Umbilical cord (tissue), 2 donors: Measurements from ENCODE around the gene SRMS. TPM values are rescaled to one million over a fixed set of nuclear protein-coding genes. Genes with fewer than 3 reads are reported as not detected.
"Not testable (repeated sequence)": the region's sequence is repeated elsewhere in the genome, so short reads cannot be mapped to it uniquely, and the experiment has no call there.

Experiments
- DNase-seq: peaks from one replicate; pipeline ENCODE4 v3.0.0-alpha.2; 2015; ENCODE audit warnings: low spot score
- total RNA-seq: library from RNA; depleted of rRNA; stranded (reverse); fragments of >200 nt; gene quantifications from one replicate; pipeline ENCODE4 v1.2.3, GENCODE V29; 2014; ENCODE audit warnings: low replicate concordance; ENCODE audit not compliant: insufficient read depth

The SRMS gene
- total RNA-seq, 1 donor from 2014 or later, result not detected

DNA sequence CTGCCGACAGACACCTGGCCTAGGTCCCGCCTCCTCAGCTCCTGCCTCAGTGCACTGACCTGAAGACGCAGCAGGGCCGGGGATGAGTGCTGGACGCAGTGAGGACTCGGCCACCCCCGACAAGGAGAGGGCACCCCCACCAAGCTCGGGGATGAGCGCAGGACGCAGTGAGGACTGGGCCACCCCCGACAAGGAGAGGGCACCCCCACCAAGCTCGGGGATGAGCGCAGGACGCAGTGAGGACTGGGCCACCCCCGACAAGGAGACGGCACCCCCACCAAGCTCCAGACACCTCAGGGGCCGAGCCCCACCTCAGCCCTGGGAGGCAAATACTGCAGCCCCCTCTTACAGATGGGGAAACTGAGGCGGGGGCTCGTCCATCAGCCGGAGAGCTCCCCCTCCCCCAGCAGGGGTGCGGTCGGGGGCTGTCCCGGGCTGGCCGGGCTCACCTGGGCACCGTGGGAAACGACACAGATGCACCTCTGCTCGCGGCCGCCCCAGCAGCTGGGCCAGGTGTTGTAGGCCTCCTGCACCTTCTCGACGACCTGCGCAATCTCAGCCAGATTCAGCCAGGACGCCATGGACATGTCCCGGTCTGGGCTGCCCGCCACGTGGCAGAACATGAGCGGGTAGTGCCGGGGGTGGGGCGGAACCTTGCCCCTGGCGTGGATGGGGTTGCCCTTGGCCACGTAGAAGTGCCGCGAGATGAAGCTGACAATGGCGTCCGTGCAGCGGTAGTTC, 19.0 kb upstream of the SRMS start:
- no peak for DNase-seq

DNA sequence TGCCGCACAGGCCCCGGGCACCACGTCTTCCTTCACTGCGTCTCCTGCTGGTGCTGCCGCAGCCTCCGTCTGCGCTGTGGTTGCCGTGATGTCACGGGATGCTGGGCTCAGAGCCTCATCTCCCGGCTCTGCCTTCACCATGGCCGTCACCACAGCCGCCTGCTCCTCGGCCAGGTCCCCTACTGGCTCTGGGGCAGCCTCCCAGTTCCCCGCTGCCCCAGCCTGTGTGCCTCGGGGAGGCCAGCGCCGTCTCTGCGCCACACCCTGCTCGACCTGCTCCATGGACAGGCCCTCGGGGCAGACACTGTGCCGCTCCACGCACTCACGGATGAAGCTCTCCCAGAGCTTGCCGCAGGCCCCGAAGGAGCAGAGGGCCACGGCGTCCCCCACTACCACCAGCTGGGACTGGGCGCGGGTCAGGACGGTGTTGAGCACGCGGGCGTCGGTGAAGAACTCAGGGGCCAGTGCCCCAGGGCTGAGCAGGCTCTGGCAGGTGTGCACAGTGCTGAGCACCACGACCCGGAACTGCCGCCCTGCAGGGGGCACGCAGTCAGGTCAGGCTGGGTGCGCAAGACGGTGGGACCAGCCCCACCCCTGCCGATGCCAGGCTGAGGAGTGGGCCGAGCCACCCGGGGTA, 18.3 kb upstream of the SRMS start:
- no peak for DNase-seq

DNA sequence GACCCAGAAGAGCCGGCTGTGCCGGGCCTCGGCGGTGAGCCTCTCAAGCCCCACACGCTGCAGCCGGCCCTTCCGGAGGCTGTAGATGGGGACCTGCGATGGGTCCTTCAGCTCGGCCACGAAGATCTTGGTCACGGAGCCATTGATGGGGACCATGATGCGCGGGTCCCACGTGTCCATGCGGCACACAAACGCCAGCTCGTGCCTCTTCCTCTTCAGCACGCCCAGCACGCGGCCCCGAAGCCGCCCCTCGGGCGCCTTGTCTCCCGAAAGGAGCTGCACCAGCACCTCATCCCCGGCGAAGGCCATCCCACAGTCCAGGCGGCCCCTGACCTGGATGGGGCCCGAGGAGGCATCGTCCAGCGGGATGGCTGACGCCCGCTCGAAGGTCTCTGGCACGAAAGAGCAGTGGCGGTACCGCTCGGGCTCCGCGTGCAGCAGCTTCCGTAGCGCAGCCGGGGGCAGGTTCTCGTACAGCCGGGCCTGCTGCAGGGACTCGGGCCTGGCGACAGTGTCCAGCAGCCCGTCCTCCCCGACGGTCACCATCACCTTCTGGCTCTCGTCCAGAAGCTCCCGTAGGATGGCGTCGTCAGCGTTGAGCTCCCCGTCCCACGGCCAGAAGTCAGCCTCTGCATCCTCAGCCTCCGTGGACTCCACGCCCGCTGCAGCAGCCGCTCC, 17.6 kb upstream of the SRMS start:
- DNase-seq, result no peak

DNA sequence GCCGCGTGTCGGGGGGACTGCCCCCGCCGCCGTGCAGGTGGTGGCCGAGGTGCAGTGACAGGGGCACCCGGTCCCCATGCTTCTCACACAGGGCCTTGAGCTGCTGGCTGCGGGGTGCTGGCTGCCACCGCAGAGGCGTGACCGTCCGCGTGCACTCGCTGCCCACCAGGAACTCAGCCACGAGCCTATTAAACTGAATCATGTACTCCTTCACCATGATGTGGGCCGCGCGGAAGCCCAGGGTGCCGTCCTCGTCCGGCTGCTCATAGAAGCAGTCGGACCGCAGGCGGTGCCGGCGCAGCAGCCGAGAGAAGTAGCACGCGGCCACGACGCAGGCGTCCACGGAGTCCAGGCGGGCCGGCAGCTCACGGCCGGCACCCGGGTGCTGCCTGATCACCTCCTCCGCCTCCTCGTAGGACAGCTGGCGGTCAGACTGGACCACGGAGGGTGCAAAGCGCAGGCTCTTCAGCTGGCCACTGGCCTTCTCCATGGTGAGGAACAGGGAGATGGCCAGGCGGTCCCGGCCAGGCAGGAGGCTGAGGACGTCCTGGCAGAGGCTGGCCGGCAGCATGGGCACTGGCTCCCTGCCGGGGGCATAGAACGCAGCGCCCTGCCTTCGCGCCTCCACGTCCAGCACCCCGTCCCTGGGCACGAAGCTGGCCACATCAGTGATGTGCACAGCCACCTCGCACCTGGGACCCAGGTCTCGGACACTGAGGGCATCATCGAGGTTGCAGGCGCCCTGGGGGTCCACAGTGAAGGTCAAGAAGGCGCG, 16.7 kb upstream of the SRMS start:
- DNase-seq, result no peak

DNA sequence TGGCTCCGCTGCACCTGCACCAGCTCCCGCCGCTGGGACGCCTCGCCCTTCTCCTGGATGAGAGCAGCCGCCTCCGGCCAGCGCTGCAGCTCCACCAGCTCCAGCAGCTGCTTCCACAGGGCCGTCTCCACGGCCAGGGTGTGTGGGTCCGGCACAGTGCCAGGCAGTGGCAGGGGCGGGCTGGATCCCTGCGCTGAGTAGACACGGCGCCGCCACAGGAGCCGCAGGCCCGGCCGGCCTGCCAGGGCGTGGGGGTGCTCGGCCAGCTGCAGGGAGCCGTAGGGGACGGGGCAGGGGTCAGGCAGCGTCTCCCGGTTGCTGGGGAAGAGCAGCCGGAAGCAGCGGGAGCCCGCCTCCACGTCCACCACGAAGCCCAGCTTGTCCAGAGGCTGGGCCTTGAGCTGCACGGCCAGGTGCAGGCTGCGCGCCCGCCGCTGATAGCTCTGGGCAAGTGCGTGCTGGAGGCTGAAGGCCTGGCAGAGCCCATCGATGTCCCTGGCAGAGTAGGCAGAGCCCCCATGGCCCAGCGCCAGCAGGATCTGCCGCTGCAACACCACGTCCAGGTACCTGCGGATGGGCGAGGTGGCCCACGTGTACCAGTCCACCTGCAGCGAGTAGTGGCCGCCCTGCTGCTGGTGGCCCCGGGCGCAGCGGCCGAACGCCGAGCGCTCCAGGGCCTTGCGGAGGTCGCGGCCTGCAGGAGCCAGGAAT, 15.8 kb upstream of the SRMS start:
- no peak for DNase-seq

DNA sequence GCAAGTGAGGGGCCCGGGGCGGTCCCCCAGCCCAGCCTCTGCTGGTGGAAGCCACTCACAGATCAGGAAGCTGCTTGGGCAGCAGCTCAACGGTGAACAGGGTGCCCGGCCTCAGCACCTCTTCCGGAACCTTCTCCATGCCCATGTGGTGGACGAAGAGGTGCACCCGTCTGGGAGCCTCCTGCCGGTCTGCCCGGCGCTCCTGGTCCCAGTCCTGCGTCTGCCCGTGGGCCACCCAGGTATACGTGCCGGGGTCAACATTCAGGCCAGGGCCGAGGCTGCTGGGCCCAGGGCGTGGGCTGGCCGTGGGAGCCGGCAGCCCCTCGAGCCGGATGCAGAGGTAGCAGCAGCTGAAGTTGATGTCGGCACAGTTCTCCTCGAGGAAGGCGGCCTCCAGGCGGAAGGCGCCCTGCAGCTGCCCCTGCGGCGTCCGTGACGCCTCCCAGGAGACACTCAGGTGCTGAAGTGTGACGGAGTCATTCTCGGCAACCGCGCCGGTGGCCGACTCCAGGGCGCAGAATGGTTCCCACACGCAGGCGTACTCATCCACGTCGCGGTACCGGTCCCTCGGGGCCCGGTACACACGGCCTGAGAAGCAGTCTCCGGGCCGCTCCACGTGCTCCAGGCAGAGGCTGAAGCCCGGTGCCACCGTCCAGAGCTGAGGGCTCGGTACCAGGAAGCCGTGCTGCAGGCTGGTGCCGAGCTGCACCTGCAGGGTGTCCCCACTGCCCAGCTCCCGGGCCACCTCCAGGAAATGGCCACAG, 15.1 kb upstream of the SRMS start:
- no peak for DNase-seq

DNA sequence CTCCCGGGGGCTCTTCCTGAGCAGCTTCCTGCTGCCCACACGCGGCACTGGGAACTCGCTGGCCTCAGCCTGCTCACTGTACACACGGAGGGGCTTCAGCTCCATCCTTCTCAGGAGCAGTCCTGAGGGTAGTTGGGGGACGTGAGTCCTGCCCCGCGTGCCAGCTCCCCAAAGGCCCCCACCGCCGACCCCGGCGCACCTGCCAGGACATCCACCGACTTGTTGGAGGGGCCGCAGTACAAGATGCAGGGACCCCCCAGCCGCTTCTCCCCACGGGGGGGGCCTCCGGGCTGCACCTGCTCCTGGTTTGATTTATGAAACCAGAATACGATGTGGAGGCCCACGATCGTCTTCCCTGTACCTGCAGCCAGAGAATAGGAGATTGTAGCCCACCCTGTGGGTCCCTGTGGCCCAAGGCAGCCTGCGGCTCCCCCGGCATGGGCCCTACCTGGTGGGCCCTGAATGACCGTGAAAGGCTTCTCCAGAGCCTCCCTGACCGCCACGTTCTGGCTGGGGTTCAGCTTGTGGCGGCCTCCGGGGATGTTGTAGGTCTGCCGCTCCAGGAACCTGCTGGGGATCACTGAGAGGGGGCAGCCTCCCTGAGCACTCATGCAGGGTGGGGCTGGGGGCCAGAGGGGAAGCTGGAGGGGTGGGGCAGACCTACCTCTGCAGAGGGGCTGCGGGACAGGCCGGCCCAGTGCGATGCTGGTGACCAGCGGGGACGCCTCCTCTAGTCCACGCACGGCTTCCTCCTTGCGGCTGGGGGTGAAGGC, 14.3 kb upstream of the SRMS start:
- no peak for DNase-seq

DNA sequence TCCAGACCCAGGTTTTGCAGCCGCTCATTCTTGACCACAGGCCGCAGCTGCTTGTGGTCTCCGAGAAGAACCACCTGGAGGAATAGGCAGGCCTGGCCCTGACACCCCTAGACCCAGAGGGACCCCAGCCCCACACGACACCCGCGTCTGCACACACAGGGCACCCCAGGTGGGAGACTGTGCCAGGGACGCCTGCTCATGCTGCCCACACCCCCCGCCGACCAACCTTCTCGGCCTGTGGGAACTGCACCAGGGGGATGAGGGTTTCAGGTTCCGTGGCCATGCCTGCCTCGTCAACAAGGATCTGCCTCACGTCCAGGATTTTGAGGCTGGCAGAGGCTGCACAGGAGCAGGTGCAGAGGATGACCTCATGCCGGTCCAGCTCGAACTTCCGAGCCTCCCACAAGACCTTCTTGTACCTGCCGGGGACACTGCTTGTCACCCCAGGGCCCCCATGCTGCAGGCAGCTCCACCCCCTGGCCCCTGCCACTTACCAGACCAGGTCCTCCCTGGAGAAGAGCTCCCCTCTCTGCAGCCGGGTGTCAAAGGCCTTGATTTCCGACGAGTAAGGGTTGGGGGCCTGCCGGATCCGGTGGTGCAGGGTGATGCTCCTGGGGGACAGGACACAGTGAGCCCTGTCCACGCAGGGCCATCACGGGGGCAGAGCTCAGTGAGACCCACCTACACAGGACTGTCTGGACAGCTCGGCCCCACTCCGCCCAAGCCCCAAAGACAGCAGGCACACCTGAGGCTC, 13.5 kb upstream of the SRMS start:
- DNase-seq, result no peak

DNA sequence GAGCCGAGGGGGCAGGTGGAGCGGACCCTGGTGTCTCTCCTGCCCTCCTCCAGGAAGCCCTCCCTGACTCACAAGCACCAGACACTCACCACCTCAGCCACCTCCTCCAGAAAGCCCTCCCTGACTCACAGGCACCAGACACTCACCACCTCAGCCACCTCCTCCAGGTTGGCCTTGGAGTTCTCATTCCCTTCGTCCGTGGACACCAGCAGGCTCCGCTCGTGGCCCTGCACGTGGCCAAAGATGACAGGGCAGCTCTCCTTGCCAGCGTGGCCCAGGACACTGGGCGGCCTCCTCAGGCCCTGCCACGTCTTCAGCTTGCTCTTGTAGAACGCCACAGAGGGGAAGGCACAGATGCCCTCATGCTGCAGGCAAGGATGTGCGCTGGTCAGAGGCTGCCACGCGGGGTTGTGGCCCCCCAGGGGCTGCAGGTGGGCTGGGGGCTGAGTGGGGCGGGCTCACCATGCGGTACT, 12.8 kb upstream of the SRMS start:
- no peak for DNase-seq

DNA sequence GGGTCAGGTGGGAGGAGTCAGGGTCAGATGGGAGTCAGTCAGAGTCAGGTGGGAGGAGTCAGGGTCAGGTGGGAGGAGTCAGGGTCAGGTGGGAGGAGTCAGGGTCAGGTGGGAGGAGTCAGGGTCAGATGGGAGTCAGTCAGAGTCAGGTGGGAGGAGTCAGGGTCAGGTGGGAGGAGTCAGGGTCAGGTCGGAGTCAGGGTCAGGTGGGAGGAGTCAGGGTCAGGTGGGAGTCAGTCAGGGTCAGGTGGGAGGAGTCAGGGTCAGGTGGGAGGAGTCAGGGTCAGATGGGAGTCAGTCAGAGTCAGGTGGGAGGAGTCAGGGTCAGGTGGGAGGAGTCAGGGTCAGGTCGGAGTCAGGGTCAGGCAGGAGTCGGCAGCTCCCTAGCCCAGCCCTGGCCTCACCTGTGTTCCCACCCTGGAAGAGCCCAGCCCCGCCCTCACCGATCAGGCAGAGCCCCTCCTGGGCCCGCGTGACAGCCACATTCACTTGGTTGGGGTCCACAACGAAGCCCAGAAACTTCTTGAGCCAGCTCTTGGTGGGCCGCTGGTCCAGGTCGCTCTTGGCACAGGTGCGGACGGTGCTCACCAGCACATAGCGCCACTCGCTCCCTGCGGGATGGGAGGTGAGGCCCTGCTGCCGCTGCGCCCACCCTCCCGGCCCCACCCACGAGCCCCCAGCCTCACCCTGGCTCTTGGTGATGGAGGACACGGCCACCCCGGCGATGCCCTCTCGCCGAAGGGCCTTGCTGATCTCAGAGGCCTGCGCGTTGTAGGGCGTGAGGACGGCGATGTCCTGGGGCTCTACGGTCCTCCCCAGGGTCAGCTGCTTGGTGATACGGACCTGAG, 12.2 kb upstream of the SRMS start:
- not testable (repeated sequence) for DNase-seq

DNA sequence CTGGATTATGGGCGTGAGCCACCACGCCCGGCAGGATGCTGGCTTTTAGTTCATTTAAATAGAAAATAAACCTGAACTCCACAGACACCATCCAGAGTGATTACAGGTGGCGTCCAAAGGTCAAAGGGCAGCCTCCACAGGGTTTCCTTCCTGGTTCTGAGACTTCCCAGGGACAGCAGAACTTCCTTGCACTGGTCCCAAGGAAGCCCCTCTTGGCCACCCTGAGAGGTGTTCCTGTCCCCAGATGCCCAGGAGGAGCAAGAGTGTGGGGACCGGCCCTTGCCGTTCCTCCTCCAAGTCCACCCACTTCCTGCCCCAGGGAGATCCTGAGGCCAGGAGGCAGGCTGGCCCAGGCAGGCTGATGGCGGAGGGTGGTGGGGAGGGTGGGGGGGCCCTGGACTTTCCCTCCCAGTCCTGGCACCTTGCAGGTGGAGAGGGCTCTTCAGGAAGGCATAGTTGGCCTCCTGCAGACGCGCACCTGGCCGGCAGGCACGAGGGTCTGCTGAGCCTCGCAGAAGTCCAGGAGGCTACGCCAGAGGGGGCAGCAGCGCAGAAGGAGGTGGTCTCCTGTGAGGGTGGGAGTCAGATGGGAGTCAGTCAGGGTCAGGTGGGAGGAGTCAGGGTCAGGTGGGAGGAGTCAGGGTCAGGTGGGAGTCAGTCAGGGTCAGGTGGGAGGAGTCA, 11.4 kb upstream of the SRMS start:
- DNase-seq, result no peak

DNA sequence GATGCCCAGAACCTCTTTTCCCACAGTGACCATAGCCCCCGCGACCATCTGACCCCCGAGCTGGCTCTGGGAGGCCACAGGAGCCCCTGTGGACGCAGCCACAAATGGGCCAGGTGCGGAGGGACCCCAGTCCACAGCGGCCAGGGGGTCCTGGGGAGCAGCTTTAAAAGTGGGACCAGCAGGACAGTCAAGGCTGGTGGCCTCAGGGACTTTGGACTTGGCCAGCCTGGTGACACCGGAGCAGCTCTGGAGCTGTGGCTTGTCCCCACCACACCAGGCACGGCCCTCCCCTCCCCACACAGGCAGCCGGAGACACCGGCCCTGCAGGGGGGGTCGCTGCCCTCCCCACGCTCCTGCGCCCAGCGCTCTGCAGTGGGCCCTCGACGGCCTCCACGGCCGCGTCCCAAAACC, 9.9 kb upstream of the SRMS start:
- DNase-seq, result no peak

DNA sequence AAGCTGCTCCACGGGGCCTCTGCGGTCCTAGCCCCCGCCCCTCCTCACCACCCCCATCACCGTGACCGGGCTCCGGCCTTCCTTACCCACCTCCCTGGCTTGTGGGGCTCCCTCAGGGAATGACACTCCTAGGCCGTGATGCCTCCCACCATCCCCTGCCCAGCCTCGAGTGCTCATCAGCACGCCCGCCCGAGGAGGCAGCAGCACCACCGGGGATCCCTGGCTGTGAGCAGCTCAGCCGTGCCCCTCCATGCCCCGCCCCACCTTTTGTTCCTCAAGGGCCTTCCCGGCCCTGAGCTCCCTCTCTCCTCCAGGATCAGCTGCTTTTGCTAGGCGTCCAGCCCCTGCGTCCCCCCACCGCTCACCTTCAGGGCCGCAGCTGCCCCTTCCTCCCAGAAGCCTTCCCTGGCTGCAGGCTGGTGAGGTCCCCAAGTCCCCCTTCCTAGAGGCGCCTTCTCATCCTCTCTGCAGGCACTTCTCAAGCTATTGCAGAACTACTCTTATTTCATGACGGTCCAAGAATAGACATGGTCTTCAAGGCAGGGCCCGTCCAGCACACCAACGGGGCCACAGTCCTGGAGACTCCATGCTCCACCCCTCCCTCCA, 9.4 kb upstream of the SRMS start:
- DNase-seq, result no peak

DNA sequence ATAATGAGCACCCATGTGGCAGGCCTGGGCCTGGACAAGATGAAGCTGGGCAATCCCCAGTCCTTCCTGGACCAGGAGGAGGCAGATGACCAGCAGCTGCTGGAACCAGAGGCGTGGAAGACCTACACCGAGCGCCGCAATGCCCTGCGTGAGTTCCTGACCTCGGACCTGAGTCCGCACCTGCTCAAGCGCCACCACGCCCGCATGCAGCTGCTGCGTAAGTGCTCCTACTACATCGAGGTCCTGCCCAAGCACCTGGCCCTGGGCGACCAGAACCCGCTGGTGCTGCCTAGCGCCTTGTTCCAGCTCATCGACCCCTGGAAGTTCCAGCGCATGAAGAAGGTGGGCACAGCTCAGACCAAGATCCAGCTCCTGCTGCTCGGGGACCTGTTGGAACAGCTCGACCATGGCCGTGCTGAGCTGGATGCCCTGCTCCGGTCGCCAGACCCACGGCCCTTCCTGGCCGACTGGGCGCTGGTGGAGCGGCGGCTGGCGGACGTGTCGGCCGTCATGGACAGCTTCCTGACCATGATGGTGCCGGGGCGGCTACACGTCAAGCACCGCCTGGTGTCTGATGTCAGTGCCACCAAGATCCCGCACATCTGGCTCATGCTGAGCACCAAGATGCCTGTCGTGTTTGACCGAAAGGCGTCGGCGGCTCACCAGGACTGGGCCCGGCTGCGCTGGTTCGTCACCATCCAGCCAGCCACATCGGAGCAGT, 8.3 kb upstream of the SRMS start:
- no peak for DNase-seq

DNA sequence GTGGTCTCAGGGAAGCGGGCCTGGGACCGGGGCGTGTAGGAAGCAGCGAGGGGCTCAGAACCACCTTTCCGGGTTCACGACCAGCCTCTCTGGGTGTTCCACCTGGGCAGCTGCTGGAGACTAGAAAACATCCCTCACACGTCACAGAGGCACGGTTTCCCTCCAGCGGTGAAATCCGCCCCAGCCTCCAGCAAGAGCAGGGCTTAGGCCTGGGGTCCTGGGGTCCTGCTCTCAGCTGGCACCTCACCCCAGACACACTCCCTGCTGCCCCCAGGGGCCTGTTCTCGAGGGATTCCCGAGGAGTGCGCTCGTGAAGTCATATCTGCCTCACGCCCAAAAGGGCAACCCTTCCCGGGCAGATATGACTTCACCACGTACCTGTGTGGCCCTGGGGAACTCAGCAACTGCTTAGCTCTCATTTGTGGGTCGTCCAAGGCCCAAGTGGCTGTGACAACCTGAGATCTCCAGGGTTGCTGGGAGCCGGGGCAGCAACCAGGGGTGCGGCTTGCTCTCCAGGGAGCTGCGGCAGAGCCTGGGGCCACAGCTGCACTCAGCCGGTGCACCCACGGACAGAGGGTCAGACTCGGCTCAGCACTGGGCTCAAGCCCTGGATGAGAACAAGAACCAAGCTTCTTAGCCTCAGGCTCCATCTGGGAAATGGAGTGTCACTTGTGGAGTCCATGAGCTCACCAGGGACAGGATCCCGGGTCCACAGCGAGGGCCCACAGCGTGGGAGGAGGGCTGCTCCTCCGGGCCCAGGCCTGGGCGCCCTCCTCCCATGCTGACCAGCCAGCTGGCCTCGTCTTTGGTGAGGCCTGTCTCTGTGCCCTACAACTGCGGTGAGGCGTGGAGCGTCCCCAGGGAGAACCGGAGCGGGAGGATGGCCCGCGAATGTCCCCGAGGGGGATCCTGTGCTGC, 7.1 kb upstream of the SRMS start:
- DNase-seq, result no peak
